Gastrocnemius medialis (tissue), 4 donors: ENCODE measurements around the gene FAM219A. TPM values are rescaled to one million over a fixed set of nuclear protein-coding genes. Genes with fewer than 3 reads are reported as not detected.

Experiments
- ATAC-seq, 2 donors: fragments of 150-250 bp; one replicate each; pipeline ENCODE4 v1.9.1; 2016
- DNase-seq, 2 donors: peaks; one replicate each; pipeline ENCODE4 v3.0.0-alpha.2; 2019
- H3K27ac ChIP-seq, 4 donors: fragments of 200-600 bp; sonication (generic); 1 replicate in 1 of 4; 2 replicates in 3 of 4; pipeline ENCODE4 v1.5.1; 2016 to 2018; ENCODE audit warnings: mild to moderate bottlenecking in 2 of 4, moderate library complexity in 1 of 4
- H3K27me3 ChIP-seq, 3 donors: fragments of 200-600 bp; sonication (generic) in 2 of 3; 1 replicate in 1 of 3; 2 replicates in 2 of 3; pipeline versions ENCODE4 v1.5.1 to v1.6.0; 2016 to 2019; ENCODE audit warnings: mild to moderate bottlenecking in 1 of 3, moderate library complexity in 1 of 3
- H3K36me3 ChIP-seq, 2 donors: fragments of 200-600 bp; sonication (generic) in 1 of 2; one replicate each; pipeline ENCODE4 v1.5.1; 2017 to 2018
- H3K4me1 ChIP-seq, 2 donors: fragments of 200-600 bp; sonication (generic) in 1 of 2; one replicate each; pipeline ENCODE4 v1.5.1; 2016 to 2017; ENCODE audit warnings: mild to moderate bottlenecking in 2 of 2
- H3K4me3 ChIP-seq, 4 donors: fragments of 200-600 bp; sonication (generic) in 3 of 4; 1 replicate in 1 of 4; 2 replicates in 3 of 4; pipeline ENCODE4 v1.5.1; 2016 to 2019; ENCODE audit warnings: mild to moderate bottlenecking in 2 of 4
- H3K9me3 ChIP-seq, 3 donors: fragments of 200-600 bp; sonication (generic) in 2 of 3; 1 replicate in 1 of 3; 2 replicates in 2 of 3; pipeline ENCODE4 v1.5.1; 2016 to 2019
- POLR2A ChIP-seq, 2 donors: fragments of 450-650 bp; IDR thresholded peaks; one replicate each; pipeline ENCODE4 v1.6.1; 2017; ENCODE audit warnings: antibody characterized with exemption in 2 of 2, mild to moderate bottlenecking in 2 of 2, moderate library complexity in 2 of 2
- in situ Hi-C, 4 donors: fragments of 200-750 bp; cut with MboI; loops; one replicate each; pipeline versions ENCODE4 v1.15.0 to v1.8.0; 2017; ENCODE audit warnings: low sequenced_read_pairs in 4 of 4
- intact Hi-C: fragments of 100-400 bp; cut with DNase I; formaldehyde crosslinking; loops from one replicate; pipeline ENCODE4 v1.15.1; 2023; ENCODE audit warnings: low total_unique reads
- total RNA-seq, 4 donors: library from RNA; depleted of rRNA; stranded (reverse); fragments of >200 nt; gene quantifications; one replicate each; pipeline versions ENCODE4 v1.1.0 to v1.2.3, GENCODE V29; 2016
- TF ChIP-seq, protein P1 (sequence below), 5 experiments: fragments of 450-650 bp in 3 of 5; fragments of 200-600 bp in 2 of 5; sonication (generic) in 2 of 5; IDR thresholded peaks in 4 of 5; conservative IDR thresholded peaks in 1 of 5; 1 replicate in 4 of 5; 2 replicates in 1 of 5; pipeline ENCODE4 v1.5.1; 2016 to 2019; ENCODE audit warnings: antibody characterized with exemption in 5 of 5, mild to moderate bottlenecking in 3 of 5, moderate library complexity in 3 of 5

The FAM219A gene
- total RNA-seq, 4 donors from 2014 or later, result 29.5 to 58.4 (median 41.8) TPM

DNA sequence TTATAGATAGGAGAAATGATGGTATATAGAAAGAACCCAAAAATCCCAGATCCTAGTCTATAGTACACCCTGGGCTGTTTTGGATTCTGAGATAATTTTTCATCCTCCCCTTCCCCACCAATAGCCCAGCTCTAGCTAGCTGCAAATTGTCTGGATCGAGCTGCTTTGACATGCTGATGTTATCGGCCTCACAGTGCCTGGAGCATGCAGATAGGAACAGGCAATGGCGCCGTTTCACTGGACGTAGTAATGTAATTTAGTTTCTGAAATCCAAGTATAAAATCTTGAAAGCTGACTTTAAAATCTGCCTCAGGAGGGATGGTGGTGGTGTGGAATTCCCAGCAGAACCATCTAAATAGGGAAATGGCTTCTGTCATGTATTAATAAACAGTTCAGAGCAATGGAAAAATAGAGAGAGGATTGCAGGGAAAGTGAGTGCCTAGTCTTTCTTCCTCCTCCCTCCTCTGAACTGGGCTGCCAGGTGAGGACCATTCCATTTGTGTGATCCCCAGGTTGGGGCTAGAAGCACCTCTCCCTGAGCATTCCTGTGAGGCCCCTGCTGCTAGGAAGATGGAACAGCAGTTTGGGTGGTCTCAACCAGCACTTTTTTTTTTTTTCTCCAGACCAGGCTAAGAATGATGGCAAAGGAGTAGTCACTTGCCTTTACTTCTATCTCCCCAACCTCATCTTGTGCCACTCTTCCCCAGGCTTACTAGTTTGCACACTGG is 31.9 kb downstream of the FAM219A start:
- Histone ChIP-seq H3K36me3 (peaks cover 0 to 13% of the 10 kb centered on the region in 2 donors), H3K27ac (no peak overlapping the region), H3K4me3 (no peak overlapping the region), H3K9me3 (no peaks in the 10 kb centered on the region), H3K4me1 (peaks cover 15 to 28% of the 10 kb centered on the region in 2 donors), H3K27me3 (no peaks in the 10 kb centered on the region)
- in situ Hi-C loops, result no loop called here
- no peak for DNase-seq
- intact Hi-C loops, result no loop called here
- ATAC-seq, result no peak
- TF ChIP-seq, protein P1, sequence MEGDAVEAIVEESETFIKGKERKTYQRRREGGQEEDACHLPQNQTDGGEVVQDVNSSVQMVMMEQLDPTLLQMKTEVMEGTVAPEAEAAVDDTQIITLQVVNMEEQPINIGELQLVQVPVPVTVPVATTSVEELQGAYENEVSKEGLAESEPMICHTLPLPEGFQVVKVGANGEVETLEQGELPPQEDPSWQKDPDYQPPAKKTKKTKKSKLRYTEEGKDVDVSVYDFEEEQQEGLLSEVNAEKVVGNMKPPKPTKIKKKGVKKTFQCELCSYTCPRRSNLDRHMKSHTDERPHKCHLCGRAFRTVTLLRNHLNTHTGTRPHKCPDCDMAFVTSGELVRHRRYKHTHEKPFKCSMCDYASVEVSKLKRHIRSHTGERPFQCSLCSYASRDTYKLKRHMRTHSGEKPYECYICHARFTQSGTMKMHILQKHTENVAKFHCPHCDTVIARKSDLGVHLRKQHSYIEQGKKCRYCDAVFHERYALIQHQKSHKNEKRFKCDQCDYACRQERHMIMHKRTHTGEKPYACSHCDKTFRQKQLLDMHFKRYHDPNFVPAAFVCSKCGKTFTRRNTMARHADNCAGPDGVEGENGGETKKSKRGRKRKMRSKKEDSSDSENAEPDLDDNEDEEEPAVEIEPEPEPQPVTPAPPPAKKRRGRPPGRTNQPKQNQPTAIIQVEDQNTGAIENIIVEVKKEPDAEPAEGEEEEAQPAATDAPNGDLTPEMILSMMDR (IDR thresholded peaks at IDR 0.05 in 4 of 5, conservative IDR thresholded peaks at IDR 0.05 in 1 of 5), result no peak
- TF ChIP-seq POLR2A (IDR thresholded peaks at IDR 0.05), result no peak

- TF ChIP-seq POLR2A (IDR thresholded peaks at IDR 0.05), result no peak
- TF ChIP-seq, protein P1 (IDR thresholded peaks at IDR 0.05 in 4 of 5, conservative IDR thresholded peaks at IDR 0.05 in 1 of 5), result no peak
- no peaks in the 10 kb centered on the region for H3K27me3 ChIP-seq
- intact Hi-C loops (no loop called here), in situ Hi-C loops (no loop called here)
- no peak overlapping the region for H3K4me3 ChIP-seq
- no peaks in the 10 kb centered on the region for H3K9me3 ChIP-seq
- ATAC-seq (no peak), DNase-seq (no peak)
- peaks cover 0 to 7% of the 10 kb centered on the region in 2 donors for H3K36me3 ChIP-seq
- peaks cover 0 to 8% of the 10 kb centered on the region in 2 donors for H3K4me1 ChIP-seq
- H3K27ac ChIP-seq, result no peak overlapping the region
These were observed 38.5 kb downstream of the FAM219A start for GRCh38 chr9:34419716-34420504.

- Histone ChIP-seq H3K27me3 (no peaks in the 10 kb centered on the region), H3K4me3 (no peak overlapping the region), H3K36me3 (peaks cover 0 to 7% of the 10 kb centered on the region in 2 donors), H3K9me3 (no peaks in the 10 kb centered on the region), H3K4me1 (peaks cover 0 to 8% of the 10 kb centered on the region in 2 donors), H3K27ac (no peak overlapping the region)
- TF ChIP-seq, protein P1 (IDR thresholded peaks at IDR 0.05 in 4 of 5, conservative IDR thresholded peaks at IDR 0.05 in 1 of 5), result no peak
- no peak for TF ChIP-seq POLR2A (IDR thresholded peaks at IDR 0.05)
- in situ Hi-C loops, result no loop called here
- ATAC-seq (no peak), DNase-seq (no peak)
- intact Hi-C loops, result no loop called here
These were observed 40.6 kb downstream of the FAM219A start for GRCh38 chr9:34417734-34418133.

DNA sequence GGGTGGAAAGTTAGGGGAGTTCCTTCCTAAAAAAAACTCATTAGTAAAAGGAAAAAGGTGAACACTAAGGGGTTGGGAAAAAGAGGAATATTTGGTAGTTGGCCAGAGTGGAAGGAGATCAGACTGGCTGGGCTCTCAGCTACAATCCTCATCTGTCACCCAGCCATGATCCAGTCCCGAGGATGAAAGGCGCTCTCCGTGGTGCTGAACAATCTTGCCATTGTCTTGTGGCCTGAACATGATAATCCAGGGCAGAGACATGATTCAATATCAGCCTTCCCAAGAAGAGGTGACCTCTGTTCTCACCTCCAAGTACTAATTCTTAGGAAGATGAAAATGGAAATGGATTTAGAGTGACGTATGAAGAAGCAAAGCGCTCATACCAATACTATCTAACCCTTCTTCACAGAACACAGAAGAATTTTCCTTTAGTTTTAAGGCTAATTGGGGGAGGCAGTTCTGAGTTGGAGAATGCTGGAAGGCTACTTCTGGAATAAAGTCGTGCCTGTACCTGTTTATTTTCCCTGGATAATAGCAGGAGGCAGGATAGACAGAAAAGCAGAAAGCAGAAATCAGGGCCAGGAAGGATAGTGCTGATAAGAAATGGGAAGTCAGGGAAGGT is 45.0 kb downstream of the FAM219A start:
- Histone ChIP-seq H3K4me3 (no peak overlapping the region), H3K9me3 (no peaks in the 10 kb centered on the region), H3K36me3 (no peaks in the 10 kb centered on the region), H3K27ac (no peak overlapping the region), H3K27me3 (no peaks in the 10 kb centered on the region), H3K4me1 (no peaks in the 10 kb centered on the region)
- ATAC-seq (no peak), DNase-seq (no peak)
- TF ChIP-seq, protein P1 (IDR thresholded peaks at IDR 0.05 in 4 of 5, conservative IDR thresholded peaks at IDR 0.05 in 1 of 5), result no peak
- TF ChIP-seq POLR2A (IDR thresholded peaks at IDR 0.05), result no peak
- in situ Hi-C loops, result no loop called here
- intact Hi-C loops, result no loop called here
